ENCODE measurements around the gene NXN. TPM values are rescaled to one million over a fixed set of nuclear protein-coding genes. Genes with fewer than 3 reads are reported as not detected.

NXN gene
- total RNA-seq, 4 donors from 2014 or later = 6.8 to 16.6 (median 11.1) TPM

DNA sequence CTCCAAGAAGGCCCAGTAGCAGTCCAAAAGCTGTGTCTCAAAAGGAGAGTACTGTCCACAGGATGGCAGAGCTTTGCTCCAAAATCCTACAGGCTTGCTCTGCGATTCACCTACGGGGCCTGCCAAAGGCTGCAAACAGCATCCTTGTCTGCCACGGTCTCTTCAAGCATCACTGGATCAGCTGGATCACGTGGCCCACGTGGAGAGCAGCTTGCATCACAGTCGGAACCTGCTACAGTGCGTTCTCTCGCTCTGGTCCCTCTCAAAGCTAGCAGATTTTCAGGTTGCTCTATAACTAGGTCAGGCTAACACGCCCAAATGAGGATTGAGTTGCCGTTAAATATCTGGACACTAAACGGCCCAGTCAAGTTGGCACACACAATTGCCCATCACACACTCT lies 9.0 kb upstream of the NXN start:
- ATAC-seq (ENCODE audit: low FRiP score) (no peak), DNase-seq (ENCODE audit: low spot score) (no peak)
- TF ChIP-seq, protein P1, sequence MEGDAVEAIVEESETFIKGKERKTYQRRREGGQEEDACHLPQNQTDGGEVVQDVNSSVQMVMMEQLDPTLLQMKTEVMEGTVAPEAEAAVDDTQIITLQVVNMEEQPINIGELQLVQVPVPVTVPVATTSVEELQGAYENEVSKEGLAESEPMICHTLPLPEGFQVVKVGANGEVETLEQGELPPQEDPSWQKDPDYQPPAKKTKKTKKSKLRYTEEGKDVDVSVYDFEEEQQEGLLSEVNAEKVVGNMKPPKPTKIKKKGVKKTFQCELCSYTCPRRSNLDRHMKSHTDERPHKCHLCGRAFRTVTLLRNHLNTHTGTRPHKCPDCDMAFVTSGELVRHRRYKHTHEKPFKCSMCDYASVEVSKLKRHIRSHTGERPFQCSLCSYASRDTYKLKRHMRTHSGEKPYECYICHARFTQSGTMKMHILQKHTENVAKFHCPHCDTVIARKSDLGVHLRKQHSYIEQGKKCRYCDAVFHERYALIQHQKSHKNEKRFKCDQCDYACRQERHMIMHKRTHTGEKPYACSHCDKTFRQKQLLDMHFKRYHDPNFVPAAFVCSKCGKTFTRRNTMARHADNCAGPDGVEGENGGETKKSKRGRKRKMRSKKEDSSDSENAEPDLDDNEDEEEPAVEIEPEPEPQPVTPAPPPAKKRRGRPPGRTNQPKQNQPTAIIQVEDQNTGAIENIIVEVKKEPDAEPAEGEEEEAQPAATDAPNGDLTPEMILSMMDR (IDR thresholded peaks at IDR 0.05) = no peak

DNA sequence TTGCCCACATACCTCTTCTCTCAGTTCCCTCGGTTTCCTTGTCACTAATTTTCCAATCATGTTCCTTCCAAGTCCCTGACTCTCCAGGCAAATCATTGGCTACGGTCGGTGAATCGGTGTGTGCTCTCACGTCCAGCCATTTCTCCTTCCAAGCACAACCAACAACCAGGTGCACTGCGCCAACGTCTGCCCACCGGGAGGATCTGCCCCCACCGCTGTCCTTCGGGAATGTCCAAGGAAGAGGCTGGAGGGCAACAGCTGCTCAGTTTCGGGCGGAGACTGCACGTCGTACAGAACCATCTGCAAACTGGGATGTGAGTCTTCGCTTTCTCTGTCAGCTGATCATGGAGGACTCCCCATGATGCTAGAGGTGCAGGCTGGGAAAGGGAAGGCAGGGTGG lies 8.4 kb upstream of the NXN start:
- ATAC-seq (ENCODE audit: low FRiP score) = no peak
- TF ChIP-seq, protein P1 (IDR thresholded peaks at IDR 0.05) = no peak
- DNase-seq (ENCODE audit: low spot score) = no peak

DNA sequence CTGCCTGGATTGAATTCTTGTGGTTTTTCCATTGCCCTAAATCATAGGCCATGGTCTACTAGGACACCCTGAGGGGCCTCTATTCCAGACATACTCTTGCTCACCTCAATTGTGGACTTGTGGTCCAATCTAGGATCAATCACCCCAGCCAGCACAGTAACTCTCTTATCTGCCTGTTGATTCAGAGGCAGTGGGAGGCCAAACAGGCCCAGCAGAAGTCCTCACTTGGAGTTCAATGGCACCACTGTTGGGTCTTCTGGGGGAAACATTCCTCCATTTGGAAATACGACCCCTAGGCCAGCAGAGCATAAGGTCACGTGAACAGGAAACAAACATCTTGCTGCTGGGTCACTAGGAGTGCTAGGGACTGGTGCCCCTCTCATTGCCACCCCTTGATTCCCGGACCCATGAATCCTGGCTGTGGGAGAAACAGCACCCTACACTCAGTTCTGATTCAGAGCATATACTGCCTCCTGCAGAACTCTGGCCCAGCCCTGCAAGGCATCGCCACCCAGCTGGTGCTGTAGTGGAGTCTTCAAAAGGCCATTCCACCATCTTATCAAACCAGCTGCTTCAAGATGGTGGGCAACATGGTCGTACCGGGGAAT lies 6.8 kb upstream of the NXN start:
- DNase-seq (ENCODE audit: low spot score) = no peak
- no peak for ATAC-seq (ENCODE audit: low FRiP score)
- TF ChIP-seq, protein P1 (IDR thresholded peaks at IDR 0.05) = no peak

DNA sequence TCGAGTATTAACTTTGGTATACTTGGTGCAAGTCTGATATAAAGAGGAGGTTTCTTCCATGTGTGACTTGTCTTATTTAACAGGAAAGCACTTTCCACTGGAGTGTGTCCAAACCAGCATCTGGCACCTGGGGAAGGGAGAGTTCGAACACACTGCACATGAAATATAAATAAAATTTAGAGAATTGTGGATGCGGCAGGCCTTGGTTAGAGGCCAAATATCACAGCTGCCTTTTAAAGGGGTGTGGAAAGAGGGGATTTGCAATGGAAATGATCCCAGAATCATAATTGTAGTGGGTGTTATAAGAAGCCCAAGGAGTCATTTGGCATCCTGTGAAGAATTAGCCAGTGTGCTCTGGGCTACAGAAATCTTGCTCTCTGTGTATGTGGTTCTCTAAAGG lies 4.3 kb upstream of the NXN start:
- DNase-seq (ENCODE audit: low spot score) (no peak), ATAC-seq (ENCODE audit: low FRiP score) (no peak)
- TF ChIP-seq, protein P1 (IDR thresholded peaks at IDR 0.05) = no peak

DNA sequence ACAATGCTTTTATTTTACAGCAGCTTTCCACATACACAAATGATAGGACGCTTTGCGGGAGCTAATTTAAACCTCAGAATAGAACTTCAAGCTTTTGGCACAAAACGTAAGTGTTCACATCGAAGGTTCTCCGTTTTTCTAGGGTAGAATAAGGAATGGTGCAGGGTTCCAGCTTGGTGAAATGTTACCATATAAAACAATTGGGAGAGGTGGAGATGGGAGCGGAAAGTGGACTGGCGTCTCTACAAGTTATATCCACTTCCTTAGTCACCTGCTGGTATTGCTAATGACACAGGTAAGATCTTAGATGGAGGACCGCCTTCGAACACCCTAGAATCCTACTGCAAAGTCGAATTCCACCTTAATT lies 1.7 kb upstream of the NXN start:
- TF ChIP-seq, protein P1 (IDR thresholded peaks at IDR 0.05) = no peak
- no peak for ATAC-seq (ENCODE audit: low FRiP score)
- no peak for DNase-seq (ENCODE audit: low spot score)

DNA sequence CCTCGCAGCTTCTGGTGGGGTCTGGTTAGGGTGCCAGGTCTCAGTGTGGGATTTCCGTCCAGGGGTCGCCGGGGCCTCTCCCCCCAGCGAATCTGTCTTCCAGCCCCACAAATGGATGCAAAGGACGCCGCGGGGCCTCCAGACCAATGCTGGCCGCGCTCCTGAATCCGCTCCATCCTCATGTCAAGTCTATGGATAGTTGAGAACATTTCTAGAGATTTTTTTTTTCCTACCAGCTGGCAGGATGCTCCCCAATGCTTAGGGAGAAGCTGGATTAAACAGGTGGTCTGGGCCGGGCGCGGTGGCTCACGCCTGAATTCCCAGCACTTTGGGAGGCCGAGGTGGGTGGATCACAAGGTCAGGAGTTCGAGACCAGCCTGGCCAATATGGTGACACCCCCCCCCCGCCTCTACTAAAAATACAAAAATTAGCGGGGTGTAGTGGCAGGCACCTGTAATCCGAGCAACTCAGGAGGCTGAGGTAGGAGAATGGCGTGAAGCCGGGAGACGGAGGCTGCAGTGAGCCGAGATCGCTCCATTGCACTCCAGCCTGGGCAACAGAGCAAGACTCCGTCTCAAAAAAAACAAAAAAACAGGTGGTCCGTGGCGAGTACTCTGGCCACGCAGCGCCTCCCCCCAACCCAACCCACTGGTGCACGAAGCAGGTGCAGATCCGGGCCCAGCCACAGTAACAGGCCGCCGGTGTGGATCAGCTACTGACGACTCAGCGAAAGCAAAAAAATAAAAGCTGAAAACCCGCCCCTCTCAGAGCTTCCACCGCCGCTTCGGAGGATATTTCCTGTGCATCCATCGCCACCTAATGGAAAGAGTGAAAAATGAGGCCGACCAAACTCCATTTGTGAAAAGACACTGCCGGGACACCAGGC lies 1.1 kb upstream of the NXN start:
- ATAC-seq (ENCODE audit: low FRiP score) = peak; percentile 50
- TF ChIP-seq, protein P1 (IDR thresholded peaks at IDR 0.05) = peak in 2 of 3 donors; percentile 6 to 53
- DNase-seq (ENCODE audit: low spot score) = peak; percentile 28

DNA sequence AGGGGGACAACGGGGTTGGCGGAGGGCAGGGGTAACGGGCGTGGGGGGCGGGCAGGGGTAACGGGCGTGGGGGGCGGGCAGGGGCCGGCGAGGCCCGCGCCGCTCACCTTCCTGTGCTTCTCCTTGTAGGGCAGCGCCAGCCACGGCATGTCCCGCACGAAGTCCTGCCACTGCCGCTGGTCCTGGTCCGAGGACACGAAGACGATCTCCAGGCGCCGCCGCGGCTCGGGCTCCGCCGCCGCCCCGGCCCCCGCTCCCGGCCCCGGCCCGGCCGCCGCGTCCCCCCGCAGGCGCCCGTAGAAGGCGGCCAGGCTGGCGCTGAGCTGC lies 401 bp downstream of the NXN start:
- TF ChIP-seq, protein P1 (IDR thresholded peaks at IDR 0.05) = no peak
- no peak for ATAC-seq (ENCODE audit: low FRiP score)
- DNase-seq (ENCODE audit: low spot score) = no peak

All from omental fat pad (tissue), 4 donors.